LNCaP clone FGC (cell line): ENCODE measurements around the gene TRNAU1AP.

Experiments
- DNase-seq: peaks from one replicate; pipeline ENCODE4 v3.0.0-alpha.2; 2011; ENCODE audit warnings: low read depth
- H3K4me3 ChIP-seq: 2 replicates; pipeline ENCODE4 v1.5.1; 2011; ENCODE audit warnings: mild to moderate bottlenecking, low read depth, low read length, control low read depth
- CTCF ChIP-seq: IDR thresholded peaks from 2 replicates; pipeline ENCODE4 v1.5.1; 2012; ENCODE audit warnings: mild to moderate bottlenecking; ENCODE audit not compliant: control insufficient read depth, insufficient read depth; ENCODE audit errors: extremely low read depth

The TRNAU1AP gene

GRCh38 chr1:28604962-28605361 lies 52.1 kb downstream of the TRNAU1AP start:
- DNase-seq, result no peak
- no peak for TF ChIP-seq CTCF
- H3K4me3 ChIP-seq, result no peak overlapping the region

GRCh38 chr1:28606771-28607170 lies 53.9 kb downstream of the TRNAU1AP start:
- TF ChIP-seq CTCF, result no peak
- H3K4me3 ChIP-seq, result no peak overlapping the region
- DNase-seq, result no peak

- no peak for TF ChIP-seq CTCF
- DNase-seq, result no peak
- no peak overlapping the region for H3K4me3 ChIP-seq
Measured at GRCh38 chr1:28613175-28613574, 60.3 kb downstream of the TRNAU1AP start.
